Lower leg skin (tissue), 3 donors: ENCODE results near the gene ZBTB1.

Experiments
- CTCF ChIP-seq, 3 donors: fragments of 450-650 bp; IDR thresholded peaks; one replicate each; pipeline ENCODE4 v1.5.1; 2016; ENCODE audit warnings: antibody characterized with exemption in 3 of 3, mild to moderate bottlenecking in 3 of 3, moderate library complexity in 2 of 3
- POLR2A ChIP-seq, 2 donors: fragments of 450-650 bp; IDR thresholded peaks; one replicate each; pipeline ENCODE4 v1.6.1; 2016 to 2017; ENCODE audit warnings: antibody characterized with exemption in 2 of 2, mild to moderate bottlenecking in 1 of 2, moderate library complexity in 1 of 2

GRCh38 chr14:64525354-64525753 is 20.8 kb downstream of the ZBTB1 start:
- TF ChIP-seq CTCF (IDR thresholded peaks at IDR 0.05) (no peak), POLR2A (IDR thresholded peaks at IDR 0.05) (no peak)
